WTC11 (cell line): ENCODE data around the gene MTHFD2. TPM values are rescaled to one million over a fixed set of nuclear protein-coding genes. Genes with fewer than 3 reads are reported as not detected.

Experiments
- ATAC-seq: fragments of 200-7000 bp; cut with Tn5 transposase; 2 replicates; pipeline ENCODE4 v1.10.0; 2021; ENCODE audit warnings: mild to moderate bottlenecking, moderate library complexity
- CTCF ChIA-PET: fragments of 300-600 bp; sonication (Branson Sonifier 250); formaldehyde crosslinking; loops from one replicate; lab custom pipeline; 2021; ENCODE audit warnings: antibody characterized with exemption; lab: Charles Lee
- POLR2A ChIA-PET: fragments of 350-600 bp; sonication (Branson Sonifier 250); formaldehyde crosslinking; loops from one replicate; lab custom pipeline; 2021; ENCODE audit warnings: antibody characterized with exemption; lab: Charles Lee
- DNase-seq: peaks from one replicate; pipeline ENCODE4 v3.0.0; 2021; ENCODE audit warnings: low spot score
- H3K27ac Mint-ChIP-seq: 2 replicates; pipeline ENCODE4 v1.8.0; 2021; ENCODE audit warnings: mixed read lengths
- H3K27me3 Mint-ChIP-seq: 2 replicates; pipeline ENCODE4 v1.8.0; 2021; ENCODE audit warnings: low read depth, mild to moderate bottlenecking, moderate library complexity, mixed read lengths
- H3K36me3 Mint-ChIP-seq: 2 replicates; pipeline ENCODE4 v1.8.0; 2021; ENCODE audit warnings: mixed read lengths
- H3K4me1 Mint-ChIP-seq: 2 replicates; pipeline ENCODE4 v1.8.0; 2022; ENCODE audit warnings: mixed read lengths
- H3K4me3 Mint-ChIP-seq: 2 replicates; pipeline ENCODE4 v1.8.0; 2021; ENCODE audit warnings: mild to moderate bottlenecking, moderate library complexity, mixed read lengths
- H3K9me3 Mint-ChIP-seq: 2 replicates; pipeline ENCODE4 v1.8.0; 2021; ENCODE audit warnings: mixed read lengths
- AFF4 ChIP-seq: sonication (generic); formaldehyde crosslinking; IDR thresholded peaks from 2 replicates; pipeline ENCODE4 v1.8.1; 2023; ENCODE audit warnings: mild to moderate bottlenecking, missing genetic modification reagents, borderline replicate concordance
- ARID4B ChIP-seq: sonication (generic); formaldehyde crosslinking; IDR thresholded peaks from 2 replicates; pipeline ENCODE4 v1.8.0; 2023; ENCODE audit warnings: missing genetic modification reagents, mild to moderate bottlenecking, borderline replicate concordance
- CTCF ChIP-seq: fragments of 200-600 bp; IDR thresholded peaks from 2 replicates; pipeline ENCODE4 v1.8.0; 2022; ENCODE audit warnings: antibody characterized with exemption
- FOXJ3 ChIP-seq: sonication (generic); formaldehyde crosslinking; IDR thresholded peaks from 2 replicates; pipeline ENCODE4 v1.9.0; 2021; ENCODE audit warnings: missing genetic modification reagents, mild to moderate bottlenecking, borderline replicate concordance
- FOXP4 ChIP-seq: sonication (generic); formaldehyde crosslinking; IDR thresholded peaks from 2 replicates; pipeline ENCODE4 v1.8.0; 2022; ENCODE audit warnings: mild to moderate bottlenecking, missing genetic modification reagents
- GTF2I ChIP-seq: fragments of 250-450 bp; sonication (Bioruptor Pico); conservative IDR thresholded peaks from 2 replicates; pipeline ENCODE4 v1.4.0; 2021; ENCODE audit warnings: mild to moderate bottlenecking
- IRF1 ChIP-seq: sonication (generic); formaldehyde crosslinking; IDR thresholded peaks from 2 replicates; pipeline ENCODE4 v1.8.0; 2023; ENCODE audit warnings: missing genetic modification reagents
- JUN ChIP-seq: sonication (generic); formaldehyde crosslinking; IDR thresholded peaks from 2 replicates; pipeline ENCODE4 v1.8.0; 2023; ENCODE audit warnings: mild to moderate bottlenecking, missing genetic modification reagents
- NR3C1 ChIP-seq: sonication (generic); formaldehyde crosslinking; conservative IDR thresholded peaks from 2 replicates; pipeline ENCODE4 v1.8.1; 2023; ENCODE audit warnings: low read depth, mild to moderate bottlenecking, missing genetic modification reagents
- RELA ChIP-seq: sonication (generic); formaldehyde crosslinking; IDR thresholded peaks from 2 replicates; pipeline ENCODE4 v1.8.1; 2022; ENCODE audit warnings: missing genetic modification reagents, mild to moderate bottlenecking, borderline replicate concordance
- USF1 ChIP-seq: sonication (generic); formaldehyde crosslinking; IDR thresholded peaks from 2 replicates; pipeline ENCODE4 v1.8.0; 2022; ENCODE audit warnings: mild to moderate bottlenecking, missing genetic modification reagents
- ZBTB21 ChIP-seq: sonication (generic); formaldehyde crosslinking; IDR thresholded peaks from 2 replicates; pipeline ENCODE4 v1.8.1; 2023; ENCODE audit warnings: mild to moderate bottlenecking, missing genetic modification reagents, borderline replicate concordance
- ZNF219 ChIP-seq: sonication (generic); formaldehyde crosslinking; IDR thresholded peaks from 2 replicates; pipeline ENCODE4 v1.8.0; 2023; ENCODE audit warnings: missing genetic modification reagents, mild to moderate bottlenecking, borderline replicate concordance
- ZNF232 ChIP-seq: sonication (generic); formaldehyde crosslinking; IDR thresholded peaks from 2 replicates; pipeline ENCODE4 v1.8.0; 2022; ENCODE audit warnings: mild to moderate bottlenecking, missing genetic modification reagents
- ZNF317 ChIP-seq: sonication (generic); formaldehyde crosslinking; IDR thresholded peaks from 2 replicates; pipeline ENCODE4 v1.8.1; 2023; ENCODE audit warnings: low read depth, mild to moderate bottlenecking, moderate library complexity, missing genetic modification reagents, borderline replicate concordance
- ZNF671 ChIP-seq: fragments of 250-450 bp; sonication (Bioruptor Pico); IDR thresholded peaks from 2 replicates; pipeline ENCODE4 v1.8.0; 2021; ENCODE audit warnings: mild to moderate bottlenecking
- total RNA-seq: library from RNA; stranded (reverse); gene quantifications from 3 replicates; pipeline ENCODE4 v1.2.3, GENCODE V29; 2021
- TF ChIP-seq, protein P1 (sequence below): sonication (generic); formaldehyde crosslinking; IDR thresholded peaks from 2 replicates; pipeline ENCODE4 v1.8.1; 2022; ENCODE audit warnings: missing genetic modification reagents, borderline replicate concordance

Gene MTHFD2
- total RNA-seq, 1 experiment from 2014 or later: 251 TPM

DNA sequence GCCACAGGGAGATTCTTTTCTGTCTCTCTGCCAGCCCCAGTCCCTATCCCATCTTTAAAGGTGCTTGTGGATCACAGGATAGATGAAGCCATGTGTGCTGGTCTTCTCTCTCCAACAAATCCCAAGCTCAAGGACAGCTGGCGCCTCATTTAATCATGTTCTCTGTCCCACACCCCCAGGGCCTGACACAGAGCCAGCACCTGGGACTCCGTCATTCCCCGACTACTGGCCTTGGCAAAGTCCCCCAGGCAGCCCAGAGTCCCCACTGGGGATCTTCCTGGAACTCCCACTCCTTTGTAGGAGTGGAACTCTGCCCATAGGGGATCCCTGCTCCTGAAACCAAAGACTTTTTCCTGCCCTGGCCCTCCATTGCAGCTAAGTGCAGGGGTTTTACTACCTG, 60.8 kb downstream of the MTHFD2 start:
- H3K27ac Mint-ChIP-seq: no peak overlapping the region
- POLR2A ChIA-PET: no interaction called here
- TF ChIP-seq JUN (CRISPR knock-in tag) (no peak), IRF1 (CRISPR knock-in tag) (no peak), FOXP4 (no peak), ZNF671 (no peak), FOXJ3 (CRISPR knock-in tag) (no peak)
- no peak overlapping the region for H3K4me3 Mint-ChIP-seq
- H3K27me3 Mint-ChIP-seq: no peaks in the 10 kb centered on the region
- DNase-seq: no peak
- CTCF ChIA-PET: interaction anchor here (3.6 kb wide), 1 partner anchor 9 kb away, joined by 36 read pairs; no protein-coding TSS in a partner anchor
- H3K9me3 Mint-ChIP-seq: no peaks in the 10 kb centered on the region
- H3K36me3 Mint-ChIP-seq: no peaks in the 10 kb centered on the region
- no peak for ATAC-seq
- peaks cover 19% of the 10 kb centered on the region for H3K4me1 Mint-ChIP-seq

DNA sequence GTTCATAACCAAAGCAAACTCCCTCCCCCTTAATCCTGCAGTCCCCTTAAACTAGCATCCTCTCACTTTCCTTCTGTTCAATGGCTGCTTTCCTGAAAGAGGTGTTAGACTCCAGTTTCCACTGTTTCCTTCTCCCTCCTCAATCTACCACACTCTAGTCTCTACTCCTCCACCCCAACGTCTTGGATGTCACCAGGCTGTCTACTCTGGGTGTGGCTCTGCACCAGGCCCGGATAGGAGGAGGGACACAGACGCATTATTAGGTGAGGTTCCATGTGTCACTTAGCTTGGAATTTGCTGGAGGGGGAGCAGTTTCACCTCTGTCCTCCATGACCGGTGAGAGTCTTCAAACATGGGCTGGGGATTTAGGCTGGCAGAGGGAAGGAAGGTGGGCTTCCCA, 61.3 kb downstream of the MTHFD2 start:
- no peak overlapping the region for H3K27ac Mint-ChIP-seq
- TF ChIP-seq RELA (CRISPR knock-in tag) (no peak), CTCF (no peak), ZNF317 (CRISPR knock-in tag) (no peak), AFF4 (CRISPR knock-in tag) (no peak), GTF2I (no peak), ZNF232 (no peak), NR3C1 (no peak), ARID4B (CRISPR knock-in tag) (no peak), USF1 (CRISPR knock-in tag) (no peak), ZBTB21 (CRISPR knock-in tag) (no peak), ZNF219 (CRISPR knock-in tag) (no peak), IRF1 (CRISPR knock-in tag) (no peak)
- TF ChIP-seq, protein P1, sequence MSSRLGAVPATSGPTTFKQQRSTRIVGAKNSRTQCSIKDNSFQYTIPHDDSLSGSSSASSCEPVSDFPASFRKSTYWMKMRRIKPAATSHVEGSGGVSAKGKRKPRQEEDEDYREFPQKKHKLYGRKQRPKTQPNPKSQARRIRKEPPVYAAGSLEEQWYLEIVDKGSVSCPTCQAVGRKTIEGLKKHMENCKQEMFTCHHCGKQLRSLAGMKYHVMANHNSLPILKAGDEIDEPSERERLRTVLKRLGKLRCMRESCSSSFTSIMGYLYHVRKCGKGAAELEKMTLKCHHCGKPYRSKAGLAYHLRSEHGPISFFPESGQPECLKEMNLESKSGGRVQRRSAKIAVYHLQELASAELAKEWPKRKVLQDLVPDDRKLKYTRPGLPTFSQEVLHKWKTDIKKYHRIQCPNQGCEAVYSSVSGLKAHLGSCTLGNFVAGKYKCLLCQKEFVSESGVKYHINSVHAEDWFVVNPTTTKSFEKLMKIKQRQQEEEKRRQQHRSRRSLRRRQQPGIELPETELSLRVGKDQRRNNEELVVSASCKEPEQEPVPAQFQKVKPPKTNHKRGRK: no peak

More for the DNA sequence above, 61.3 kb downstream of the MTHFD2 start:
- H3K27me3 Mint-ChIP-seq: no peaks in the 10 kb centered on the region; the same call in 1 of the 2 replicates
- no peaks in the 10 kb centered on the region for H3K36me3 Mint-ChIP-seq
- DNase-seq (no peak), ATAC-seq (no peak)
- ChIA-PET CTCF (interaction anchor here (3.6 kb wide), 1 partner anchor 9 kb away, joined by 36 read pairs; no protein-coding TSS in a partner anchor), POLR2A (no interaction called here)
- H3K4me3 Mint-ChIP-seq: no peak overlapping the region
- H3K9me3 Mint-ChIP-seq: no peaks in the 10 kb centered on the region
- H3K4me1 Mint-ChIP-seq: peaks cover 19% of the 10 kb centered on the region
